SK-N-MC (cell line): ENCODE data around the gene RBPJ.
"Not testable (repeated sequence)": the region's sequence is repeated elsewhere in the genome, so short reads cannot be mapped to it uniquely, and the experiment has no call there.

Experiments used
- DNase-seq: peaks from one replicate; pipeline ENCODE4 v3.0.0-alpha.2; 2011; ENCODE audit warnings: low read depth, low spot score
- H3K27ac ChIP-seq: fragments of 200-600 bp; sonication (generic); 2 replicates; pipeline ENCODE4 v1.5.1; 2016; ENCODE audit warnings: mixed run types
- H3K36me3 ChIP-seq: fragments of 200-600 bp; sonication (generic); 2 replicates; pipeline ENCODE4 v1.6.1; 2017; ENCODE audit warnings: antibody characterized with exemption, low read length, mixed read lengths; ENCODE audit not compliant: insufficient read depth
- H3K4me3 ChIP-seq: fragments of 200-600 bp; sonication (generic); 2 replicates; pipeline ENCODE4 v1.5.1; 2016
- H3K9ac ChIP-seq: fragments of 200-600 bp; sonication (generic); 2 replicates; pipeline ENCODE4 v1.8.0; 2017; ENCODE audit warnings: mixed run types, mixed read lengths; ENCODE audit not compliant: insufficient read length
- H3K9me3 ChIP-seq: fragments of 200-600 bp; sonication (generic); 2 replicates; pipeline ENCODE4 v1.6.1; 2017; ENCODE audit warnings: low read depth, mild to moderate bottlenecking, antibody characterized with exemption, low read length, moderate library complexity, mixed read lengths
- EZH2 ChIP-seq: fragments of 200-600 bp; sonication (generic); IDR thresholded peaks from one replicate; pipeline ENCODE4 v1.6.1; 2017; ENCODE audit warnings: antibody characterized with exemption
- FOXP2 ChIP-seq: optimal IDR thresholded peaks from 2 replicates; pipeline ENCODE3; 2011; ENCODE audit warnings: mild to moderate bottlenecking, moderate library complexity; ENCODE audit not compliant: insufficient read depth; ENCODE audit errors: extremely low read length, control extremely low read depth
- POLR2AphosphoS5 ChIP-seq: IDR thresholded peaks from 2 replicates; pipeline ENCODE4 v1.6.1; 2012; ENCODE audit warnings: mild to moderate bottlenecking, low read depth, low read length, borderline replicate concordance

RBPJ gene

DNA sequence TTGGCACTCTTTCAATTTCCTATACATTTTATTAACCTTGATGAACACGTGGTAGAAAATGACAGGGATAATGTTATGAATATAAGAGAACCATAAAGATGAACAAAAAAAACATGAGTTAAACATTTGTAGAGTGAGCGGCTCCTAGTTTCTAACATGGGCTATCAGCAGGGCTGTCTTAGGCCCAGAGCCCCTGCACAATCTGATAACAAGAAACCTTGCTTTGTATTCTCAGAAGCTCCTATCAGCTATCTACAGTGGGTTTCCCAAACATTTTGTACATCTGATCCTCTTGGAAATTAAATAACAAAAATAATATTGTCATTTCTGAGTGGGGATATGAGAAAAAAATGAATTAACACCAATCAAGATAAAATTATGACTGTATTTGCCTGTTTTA lies 10.6 kb upstream of the RBPJ start:
- DNase-seq, result no peak
- TF ChIP-seq EZH2 (no peak), FOXP2 (no peak), POLR2AphosphoS5 (no peak)
- Histone ChIP-seq H3K9me3 (no peaks in the 10 kb centered on the region), H3K9ac (no peak overlapping the region), H3K4me3 (no peak overlapping the region), H3K36me3 (no peaks in the 10 kb centered on the region), H3K27ac (no peak overlapping the region)

DNA sequence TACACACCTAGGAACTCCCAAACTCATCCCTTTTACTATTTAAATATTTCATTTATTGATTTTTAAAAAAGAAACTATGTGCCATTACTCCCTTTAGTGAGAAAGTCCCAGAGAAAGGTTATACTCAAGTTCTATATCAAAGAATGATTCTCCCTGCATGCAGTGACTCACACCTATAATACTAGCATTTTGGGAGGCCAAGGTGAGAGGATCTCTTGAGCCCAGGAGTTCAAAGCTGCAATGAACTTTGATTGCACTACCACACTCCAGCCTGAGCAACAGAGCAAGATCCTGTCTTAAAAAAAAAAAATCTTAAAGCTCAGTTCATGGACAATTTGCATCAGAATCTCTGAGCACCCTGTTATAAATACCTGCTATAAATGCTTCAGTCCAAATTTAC lies 9.2 kb upstream of the RBPJ start:
- TF ChIP-seq POLR2AphosphoS5, result no peak
- TF ChIP-seq EZH2, result no peak
- no peak for TF ChIP-seq FOXP2
- H3K4me3 ChIP-seq, result no peak overlapping the region
- DNase-seq, result no peak
- H3K36me3 ChIP-seq, result no peaks in the 10 kb centered on the region
- H3K9me3 ChIP-seq, result no peaks in the 10 kb centered on the region
- no peak overlapping the region for H3K9ac ChIP-seq
- H3K27ac ChIP-seq, result no peak overlapping the region

DNA sequence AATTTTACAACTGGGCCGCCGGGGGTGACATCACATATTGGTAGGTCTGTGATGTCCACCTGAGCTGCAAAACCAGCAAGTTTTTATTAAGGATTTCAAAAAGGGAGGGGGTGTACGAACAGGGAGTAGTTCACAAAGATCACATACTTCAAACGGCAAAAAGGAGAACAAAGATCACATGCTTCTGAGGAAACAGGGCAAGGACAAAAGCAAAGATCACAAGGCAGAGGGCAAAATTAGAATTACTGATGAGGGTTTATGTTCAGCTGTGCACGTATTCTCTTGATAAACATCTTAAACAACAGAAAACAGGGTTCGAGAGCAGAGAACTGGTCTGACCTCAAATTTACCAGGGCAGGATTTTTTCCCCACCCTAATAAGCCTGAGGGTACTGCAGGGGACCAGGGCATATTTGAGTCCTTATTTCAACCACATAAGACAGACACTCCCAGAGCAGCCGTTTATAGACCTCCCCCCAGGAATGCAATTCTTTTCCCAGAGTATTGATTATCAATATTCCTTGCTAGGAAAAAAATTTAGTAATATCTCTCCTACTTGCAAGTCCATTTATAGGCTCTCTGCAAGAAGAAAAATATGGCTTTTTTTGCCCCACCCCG lies 5.4 kb upstream of the RBPJ start:
- H3K4me3 ChIP-seq, H3K9me3 ChIP-seq, H3K36me3 ChIP-seq, H3K9ac ChIP-seq, DNase-seq, H3K27ac ChIP-seq: not testable (repeated sequence)

DNA sequence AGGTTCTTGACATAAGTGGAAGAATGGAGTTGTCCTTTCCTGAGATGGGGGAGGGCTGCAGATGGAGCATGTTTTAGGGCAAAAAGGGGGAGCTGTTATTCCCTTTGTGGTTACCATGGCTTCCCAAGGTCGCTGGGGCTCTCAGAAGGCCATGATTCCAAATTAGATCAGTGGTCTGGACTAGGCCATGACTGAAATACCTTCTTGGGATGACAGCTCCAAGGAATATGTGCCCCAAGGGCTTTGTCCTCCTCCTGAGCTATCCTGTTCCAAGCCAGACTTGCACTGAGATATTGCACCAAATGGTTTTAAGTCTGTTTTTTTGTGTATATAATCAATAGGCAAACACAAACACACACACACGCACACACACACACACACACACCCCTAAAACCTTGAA lies 3.0 kb upstream of the RBPJ start:
- Histone ChIP-seq H3K9me3 (no peaks in the 10 kb centered on the region), H3K9ac (no peak overlapping the region), H3K27ac (no peak overlapping the region), H3K36me3 (no peaks in the 10 kb centered on the region), H3K4me3 (no peak overlapping the region)
- no peak for DNase-seq
- TF ChIP-seq EZH2, result no peak
- no peak for TF ChIP-seq POLR2AphosphoS5
- TF ChIP-seq FOXP2, result no peak

DNA sequence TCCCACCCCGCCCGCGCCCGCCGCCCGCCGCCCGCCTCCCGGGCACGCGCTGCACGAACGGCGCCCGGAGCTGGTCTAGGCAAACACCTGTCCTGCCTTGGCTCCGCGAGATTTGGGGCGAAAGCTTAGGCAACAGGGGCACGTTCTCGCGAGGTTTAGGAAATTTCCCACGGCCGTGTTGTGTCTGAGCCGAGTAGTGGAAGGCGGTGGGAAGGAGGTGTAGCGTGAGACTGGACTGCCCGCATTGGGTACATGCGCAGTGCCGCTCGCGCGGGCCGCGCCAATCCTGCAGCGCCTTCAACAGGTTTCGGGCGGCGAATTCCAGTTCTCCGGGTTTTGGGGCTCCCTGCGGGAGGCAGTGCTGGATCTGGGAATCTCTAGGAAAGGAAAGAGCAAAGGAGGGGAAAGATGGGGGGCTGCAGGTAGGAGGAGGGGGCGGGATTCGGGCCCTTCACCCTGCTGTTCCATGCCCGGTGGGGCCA lies 1.3 kb upstream of the RBPJ start:
- peak overlapping the region; percentile 55 for H3K9ac ChIP-seq
- no peaks in the 10 kb centered on the region for H3K36me3 ChIP-seq
- no peaks in the 10 kb centered on the region for H3K9me3 ChIP-seq
- TF ChIP-seq FOXP2, result peak; percentile 61
- TF ChIP-seq POLR2AphosphoS5, result peak; percentile 27; the same call in 1 of the 2 replicates
- no peak for TF ChIP-seq EZH2
- peak; percentile 80 for DNase-seq
- H3K27ac ChIP-seq, result no peak overlapping the region
- H3K4me3 ChIP-seq, result peak overlapping the region; percentile 81

DNA sequence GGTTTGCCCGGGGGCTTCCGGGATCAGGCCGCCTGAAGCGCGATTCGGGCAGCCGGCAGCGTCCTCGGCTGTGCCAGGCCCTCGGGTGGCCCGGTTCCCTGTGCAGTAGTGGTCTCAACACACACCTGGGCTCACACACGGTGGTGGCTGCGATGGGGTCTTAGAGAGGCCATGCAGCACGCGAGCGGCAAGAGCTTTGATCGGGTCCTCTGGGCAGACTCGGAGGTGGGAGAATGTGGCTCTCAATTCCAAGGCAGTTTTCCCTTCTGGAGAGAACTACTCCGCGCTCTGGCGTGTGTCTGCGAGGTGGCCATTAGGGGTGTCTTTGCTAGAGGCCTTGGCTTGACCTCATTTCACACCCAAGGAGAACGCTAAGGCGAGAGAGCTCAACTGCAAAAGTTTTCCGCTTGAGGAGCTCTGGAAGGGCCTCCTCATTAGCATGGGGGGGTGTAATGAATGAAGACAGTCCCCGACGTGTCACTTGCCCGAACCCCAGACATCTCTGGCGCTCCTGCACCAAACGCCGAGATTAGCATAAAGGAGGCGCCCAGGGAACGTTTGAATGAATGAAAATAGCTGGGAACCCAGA lies 771 bp upstream of the RBPJ start:
- peak overlapping the region; percentile 50; the same call in 1 of the 2 replicates for H3K27ac ChIP-seq
- H3K9ac ChIP-seq, result peak overlapping the region; percentile 55
- H3K4me3 ChIP-seq, result peak overlapping the region; percentile 81
- H3K36me3 ChIP-seq, result no peaks in the 10 kb centered on the region
- TF ChIP-seq POLR2AphosphoS5, result no peak
- TF ChIP-seq EZH2, result no peak
- TF ChIP-seq FOXP2, result no peak
- no peak for DNase-seq
- H3K9me3 ChIP-seq, result no peaks in the 10 kb centered on the region

DNA sequence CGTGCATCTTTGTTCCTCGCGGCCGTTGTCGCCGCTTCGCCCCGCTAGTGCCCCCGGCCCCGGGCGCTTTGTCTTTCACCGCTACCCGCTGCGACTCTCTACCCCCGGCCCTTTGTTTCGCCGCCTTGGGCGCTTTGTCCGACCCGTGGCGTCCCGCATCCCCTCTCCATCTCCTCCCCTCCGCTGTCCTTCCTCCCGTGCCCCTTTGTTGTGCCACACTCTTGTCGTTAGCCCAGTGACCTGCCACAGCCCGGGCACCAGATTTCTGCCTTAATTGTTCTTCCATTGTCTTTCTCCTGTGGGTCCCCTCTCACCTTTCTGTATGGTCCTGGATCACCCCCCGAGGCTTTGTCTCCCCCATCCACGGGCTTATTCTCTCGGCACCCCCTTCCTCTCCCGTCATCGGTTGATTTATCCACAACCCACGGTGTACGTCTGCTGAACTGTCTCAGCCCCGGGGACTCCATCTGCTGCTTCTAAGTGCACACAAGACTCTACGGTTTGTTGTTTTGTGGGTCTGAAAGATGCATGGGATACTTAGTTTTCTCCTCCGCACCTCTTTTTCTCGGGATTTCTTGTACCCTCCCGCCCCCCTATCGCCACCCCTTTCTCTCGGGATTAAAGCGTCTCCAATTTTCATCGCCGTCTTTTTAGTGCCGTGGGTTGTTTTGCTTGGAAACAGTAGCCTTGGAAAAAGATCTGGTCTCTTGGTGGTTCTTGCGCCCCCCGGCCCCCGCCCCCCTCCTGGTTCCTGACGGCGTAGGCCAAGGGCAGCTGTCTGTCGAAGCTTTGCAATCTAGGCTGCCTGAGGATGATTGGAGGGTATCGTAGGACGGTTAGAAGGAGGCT lies 783 bp downstream of the RBPJ start:
- Histone ChIP-seq H3K9ac (peak overlapping the region; percentile 80), H3K36me3 (no peaks in the 10 kb centered on the region), H3K9me3 (no peaks in the 10 kb centered on the region), H3K27ac (no peak overlapping the region), H3K4me3 (peak overlapping the region; percentile 83)
- no peak for TF ChIP-seq EZH2
- TF ChIP-seq POLR2AphosphoS5, result no peak
- no peak for TF ChIP-seq FOXP2
- DNase-seq, result no peak

DNA sequence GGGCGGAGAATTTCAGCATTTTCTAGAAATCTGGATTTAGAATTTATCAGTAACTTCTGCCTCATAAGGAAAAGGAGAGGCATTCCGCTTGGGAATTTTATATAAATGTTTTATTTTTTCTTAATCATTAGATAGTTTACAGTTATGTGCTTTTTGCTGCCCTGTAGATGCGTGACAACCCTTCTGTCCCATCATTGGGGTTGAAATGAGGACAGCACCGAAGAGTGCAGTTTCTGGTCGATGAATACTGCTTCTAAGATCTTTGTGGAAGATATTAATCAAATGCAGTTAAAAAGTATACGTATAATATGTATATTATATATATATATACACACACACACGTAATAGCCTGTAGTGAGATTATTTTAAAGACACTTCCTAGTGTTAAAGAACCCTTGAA lies 1.5 kb downstream of the RBPJ start:
- peak overlapping the region; percentile 80 for H3K9ac ChIP-seq
- no peak for DNase-seq
- no peak for TF ChIP-seq POLR2AphosphoS5
- TF ChIP-seq FOXP2, result no peak
- TF ChIP-seq EZH2, result no peak
- H3K36me3 ChIP-seq, result no peaks in the 10 kb centered on the region
- peak overlapping the region; percentile 83 for H3K4me3 ChIP-seq
- H3K27ac ChIP-seq, result no peak overlapping the region
- no peaks in the 10 kb centered on the region for H3K9me3 ChIP-seq
